AG09319 (cell line): ENCODE results near the gene LTO1.

Experiments used
- DNase-seq: peaks from one replicate; pipeline ENCODE4 v3.0.0-alpha.2; 2010; ENCODE audit warnings: low read depth; ENCODE audit errors: extremely low read depth
- TF ChIP-seq, protein P1 (sequence below): IDR thresholded peaks from 2 replicates; pipeline ENCODE4 v1.5.1; 2011; ENCODE audit warnings: low read depth, mild to moderate bottlenecking, inconsistent platforms, low read length, moderate library complexity

The LTO1 gene

GRCh38 chr11:69646493-69647389 lies 28.4 kb downstream of the LTO1 start:
- no peak for DNase-seq

GRCh38 chr11:69645801-69646492 lies 29.2 kb downstream of the LTO1 start:
- TF ChIP-seq, protein P1, sequence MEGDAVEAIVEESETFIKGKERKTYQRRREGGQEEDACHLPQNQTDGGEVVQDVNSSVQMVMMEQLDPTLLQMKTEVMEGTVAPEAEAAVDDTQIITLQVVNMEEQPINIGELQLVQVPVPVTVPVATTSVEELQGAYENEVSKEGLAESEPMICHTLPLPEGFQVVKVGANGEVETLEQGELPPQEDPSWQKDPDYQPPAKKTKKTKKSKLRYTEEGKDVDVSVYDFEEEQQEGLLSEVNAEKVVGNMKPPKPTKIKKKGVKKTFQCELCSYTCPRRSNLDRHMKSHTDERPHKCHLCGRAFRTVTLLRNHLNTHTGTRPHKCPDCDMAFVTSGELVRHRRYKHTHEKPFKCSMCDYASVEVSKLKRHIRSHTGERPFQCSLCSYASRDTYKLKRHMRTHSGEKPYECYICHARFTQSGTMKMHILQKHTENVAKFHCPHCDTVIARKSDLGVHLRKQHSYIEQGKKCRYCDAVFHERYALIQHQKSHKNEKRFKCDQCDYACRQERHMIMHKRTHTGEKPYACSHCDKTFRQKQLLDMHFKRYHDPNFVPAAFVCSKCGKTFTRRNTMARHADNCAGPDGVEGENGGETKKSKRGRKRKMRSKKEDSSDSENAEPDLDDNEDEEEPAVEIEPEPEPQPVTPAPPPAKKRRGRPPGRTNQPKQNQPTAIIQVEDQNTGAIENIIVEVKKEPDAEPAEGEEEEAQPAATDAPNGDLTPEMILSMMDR: no peak
- no peak for DNase-seq

More at GRCh38 chr11:69646493-69647389, 28.4 kb downstream of the LTO1 start:
- TF ChIP-seq, protein P1: no peak

DNA sequence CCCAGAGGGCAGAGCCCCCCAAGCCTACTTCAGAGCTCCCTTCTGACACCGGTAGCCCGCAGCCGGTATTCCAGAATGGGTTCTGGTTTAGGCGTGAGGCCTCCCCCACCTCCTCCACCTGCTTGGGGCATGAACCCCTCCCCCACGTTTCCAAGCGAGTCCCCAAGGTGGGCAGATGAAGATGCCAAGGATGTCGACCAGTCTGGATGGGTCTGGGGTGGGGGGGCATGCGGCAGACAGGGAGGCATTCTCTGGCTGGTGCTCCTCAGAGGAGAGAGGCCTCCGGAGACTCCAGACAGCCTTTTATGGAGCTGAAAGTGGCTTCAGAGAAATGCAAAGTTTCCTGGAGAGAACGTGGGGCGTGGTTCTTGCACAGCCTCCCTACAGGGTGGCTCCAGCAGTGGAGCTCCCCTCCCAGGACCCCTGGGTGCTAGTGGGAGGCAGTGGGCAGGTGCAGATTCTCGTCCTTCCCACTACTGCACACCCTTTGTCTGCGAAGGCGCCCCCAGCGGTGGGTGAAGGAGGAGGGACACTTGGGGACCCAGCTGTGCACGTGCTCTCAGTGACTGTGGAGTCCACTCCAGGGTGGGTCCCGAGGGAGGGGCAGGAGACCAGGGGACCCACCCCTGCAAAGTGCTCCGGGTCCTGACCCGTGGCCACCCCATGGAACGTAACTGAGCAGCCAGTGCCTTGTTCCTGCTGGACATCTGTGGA lies 30.0 kb downstream of the LTO1 start:
- TF ChIP-seq, protein P1: no peak
- no peak for DNase-seq

- TF ChIP-seq, protein P1: peak; percentile 38
- peak; percentile 77 for DNase-seq
Measured at GRCh38 chr11:69644071-69644961, 30.8 kb downstream of the LTO1 start.

DNA sequence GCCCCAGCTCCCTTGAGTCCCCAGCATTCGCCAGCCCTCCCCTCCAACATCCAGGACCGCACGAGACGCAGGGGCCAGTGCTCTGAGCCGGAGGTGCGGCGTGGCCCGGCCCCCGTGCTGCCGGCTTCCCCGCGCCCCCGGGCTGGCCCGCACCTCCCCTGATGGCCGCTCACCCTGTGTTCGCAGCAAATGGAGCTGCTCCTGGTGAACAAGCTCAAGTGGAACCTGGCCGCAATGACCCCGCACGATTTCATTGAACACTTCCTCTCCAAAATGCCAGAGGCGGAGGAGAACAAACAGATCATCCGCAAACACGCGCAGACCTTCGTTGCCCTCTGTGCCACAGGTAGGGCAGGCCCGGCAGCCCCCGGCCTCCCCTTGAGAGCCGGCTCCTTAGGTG lies 31.5 kb downstream of the LTO1 start:
- DNase-seq: no peak
- TF ChIP-seq, protein P1: no peak

DNA sequence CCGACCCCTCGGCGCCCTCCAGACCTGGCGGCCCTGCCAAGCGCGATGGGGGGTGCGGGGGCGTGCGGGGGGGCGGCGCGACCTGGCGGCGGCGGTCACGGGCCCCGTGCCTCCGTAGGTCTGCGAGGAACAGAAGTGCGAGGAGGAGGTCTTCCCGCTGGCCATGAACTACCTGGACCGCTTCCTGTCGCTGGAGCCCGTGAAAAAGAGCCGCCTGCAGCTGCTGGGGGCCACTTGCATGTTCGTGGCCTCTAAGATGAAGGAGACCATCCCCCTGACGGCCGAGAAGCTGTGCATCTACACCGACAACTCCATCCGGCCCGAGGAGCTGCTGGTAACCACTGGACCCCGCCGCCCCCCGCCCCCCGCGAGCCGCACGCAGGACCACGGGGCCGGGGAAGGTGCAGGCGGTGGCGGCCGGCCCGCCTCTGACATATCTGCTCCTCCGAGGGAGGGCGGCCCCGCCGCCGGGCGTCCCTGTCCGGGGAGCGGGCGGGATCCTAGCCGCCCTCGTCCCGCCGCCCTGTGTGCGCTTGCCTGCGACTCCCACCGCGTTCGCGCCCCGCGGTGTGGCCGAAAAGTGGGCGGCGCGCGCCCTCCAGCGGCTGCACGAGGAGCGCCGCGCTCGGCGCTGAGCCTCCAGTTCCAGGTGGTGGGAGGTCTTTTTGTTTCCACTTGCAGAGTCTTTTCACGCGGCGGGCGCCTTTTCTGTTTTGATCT lies 32.1 kb downstream of the LTO1 start:
- TF ChIP-seq, protein P1: peak; percentile 65
- peak; percentile 58 for DNase-seq
